Peyer's patch (tissue), 4 donors: ENCODE measurements around the gene IARS2.
"Not testable (repeated sequence)": the region's sequence is repeated elsewhere in the genome, so short reads cannot be mapped to it uniquely, and the experiment has no call there.

Experiments used
- POLR2A ChIP-seq, 2 donors: fragments of 450-650 bp; IDR thresholded peaks; one replicate each; pipeline ENCODE4 v1.5.1; 2017; ENCODE audit warnings: antibody characterized with exemption in 2 of 2, mild to moderate bottlenecking in 2 of 2, moderate library complexity in 2 of 2
- TF ChIP-seq, protein P1 (sequence below), 6 experiments: fragments of 450-650 bp in 4 of 6; fragments of 200-600 bp in 2 of 6; sonication (generic) in 1 of 6; IDR thresholded peaks; one replicate each; pipeline ENCODE4 v1.5.1; 2017 to 2019; ENCODE audit warnings: antibody characterized with exemption in 6 of 6, mild to moderate bottlenecking in 3 of 6, moderate library complexity in 1 of 6

GRCh38 chr1:220158530-220158929 is 64.6 kb downstream of the IARS2 start:
- TF ChIP-seq, protein P1, sequence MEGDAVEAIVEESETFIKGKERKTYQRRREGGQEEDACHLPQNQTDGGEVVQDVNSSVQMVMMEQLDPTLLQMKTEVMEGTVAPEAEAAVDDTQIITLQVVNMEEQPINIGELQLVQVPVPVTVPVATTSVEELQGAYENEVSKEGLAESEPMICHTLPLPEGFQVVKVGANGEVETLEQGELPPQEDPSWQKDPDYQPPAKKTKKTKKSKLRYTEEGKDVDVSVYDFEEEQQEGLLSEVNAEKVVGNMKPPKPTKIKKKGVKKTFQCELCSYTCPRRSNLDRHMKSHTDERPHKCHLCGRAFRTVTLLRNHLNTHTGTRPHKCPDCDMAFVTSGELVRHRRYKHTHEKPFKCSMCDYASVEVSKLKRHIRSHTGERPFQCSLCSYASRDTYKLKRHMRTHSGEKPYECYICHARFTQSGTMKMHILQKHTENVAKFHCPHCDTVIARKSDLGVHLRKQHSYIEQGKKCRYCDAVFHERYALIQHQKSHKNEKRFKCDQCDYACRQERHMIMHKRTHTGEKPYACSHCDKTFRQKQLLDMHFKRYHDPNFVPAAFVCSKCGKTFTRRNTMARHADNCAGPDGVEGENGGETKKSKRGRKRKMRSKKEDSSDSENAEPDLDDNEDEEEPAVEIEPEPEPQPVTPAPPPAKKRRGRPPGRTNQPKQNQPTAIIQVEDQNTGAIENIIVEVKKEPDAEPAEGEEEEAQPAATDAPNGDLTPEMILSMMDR (IDR thresholded peaks at IDR 0.05): not testable (repeated sequence)
- TF ChIP-seq POLR2A (IDR thresholded peaks at IDR 0.05): not testable (repeated sequence)
